Psoas muscle (tissue), 8 donors: ENCODE data around the gene ZNF444. TPM values are rescaled to one million over a fixed set of nuclear protein-coding genes. Genes with fewer than 3 reads are reported as not detected.
"Not testable (repeated sequence)": the region's sequence is repeated elsewhere in the genome, so short reads cannot be mapped to it uniquely, and the experiment has no call there.

ENCODE experiments used
- ATAC-seq, 4 donors: fragments of 200-7000 bp; cut with Tn5 transposase; one replicate each; pipeline ENCODE4 v1.9.1; 2020; ENCODE audit warnings: moderate library complexity in 3 of 4, mild to moderate bottlenecking in 2 of 4
- DNase-seq, 2 donors: peaks; one replicate each; pipeline ENCODE4 v3.0.0-alpha.2; 2020
- H3K27ac ChIP-seq: fragments of 200-600 bp; one replicate; pipeline ENCODE4 v1.8.0; 2022
- H3K27me3 ChIP-seq, 3 donors: fragments of 200-600 bp in 1 of 3; one replicate each; pipeline versions ENCODE4 v1.6.1 to v1.8.0; 2013 to 2022; ENCODE audit warnings: low read length in 2 of 3, mild to moderate bottlenecking in 2 of 3, moderate library complexity in 1 of 3; ENCODE audit not compliant: insufficient read depth in 3 of 3
- H3K36me3 ChIP-seq, 2 donors: fragments of 200-600 bp in 1 of 2; one replicate each; pipeline versions ENCODE4 v1.6.1 to v1.8.0; 2013 to 2022; ENCODE audit warnings: low read depth in 1 of 2, mild to moderate bottlenecking in 1 of 2, moderate library complexity in 1 of 2; ENCODE audit not compliant: insufficient read depth in 1 of 2
- H3K4me1 ChIP-seq: fragments of 200-600 bp; one replicate; pipeline ENCODE4 v1.8.0; 2022
- H3K4me3 ChIP-seq: fragments of 200-600 bp; one replicate; pipeline ENCODE4 v1.8.0; 2022; ENCODE audit warnings: mild to moderate bottlenecking
- H3K9me3 ChIP-seq: fragments of 200-600 bp; one replicate; pipeline ENCODE4 v1.8.0; 2022
- CTCF ChIP-seq: fragments of 200-600 bp; IDR thresholded peaks from one replicate; pipeline ENCODE4 v1.8.0; 2022; ENCODE audit warnings: antibody characterized with exemption
- WGBS, 3 donors: extraction: QIAGEN DNeasy Blood & Tissue Kit; methylation state at CpG; one replicate each; pipeline versions ENCODE4 v1.1.6 to v1.1.7; 2013; 5-methylcytosine and 5-hydroxymethylcytosine counted together
- intact Hi-C, 2 donors: fragments of 100-400 bp; cut with DNase I; formaldehyde crosslinking; loops; one replicate each; pipeline versions ENCODE4 v1.11.0 to v1.14.2; 2022
- polyA plus RNA-seq, 3 donors: library from polyadenylated mRNA; stranded (reverse); fragments of 200-250 nt; gene quantifications; one replicate each; pipeline ENCODE4 v1.2.3, GENCODE V29; 2013
- total RNA-seq, 4 donors: library from RNA; stranded (reverse); fragmentation: NEBNext Ultra II Directional in 2 of 4; extraction: Animal tissue kit (Norgen Biotek cat#: 25700) in 2 of 4; gene quantifications; one replicate each; pipeline versions ENCODE4 v1.2.1 to v1.2.4, GENCODE V29; 2021 to 2023
- donor health status: healthy with polysubstance abuse.
- donor health status: DM: no; HTN: no; CAD: no; lungs with moderate emphysema.
- donor health status: Bipolar disorder and iron deficiency.
- donor health status: healthy.
- donor health status: DM: yes; HTN: yes; CAD: no.
- donor health status: DM: no; HTN: no; CAD: no.
- donor health status: DM: no; HTN: no; CAD: no.
- donor health status: DM: yes; HTN: yes; CAD: no.

ZNF444 gene
- total and polyA plus RNA-seq, 7 donors: 12.0 to 22.4 (median 16.4) TPM

- intact Hi-C loops: no loop called here
- DNase-seq: no peak
- TF ChIP-seq CTCF: no peak
- no peak for ATAC-seq
- H3K4me3 ChIP-seq: no peak overlapping the region
- no peaks in the 10 kb centered on the region for H3K4me1 ChIP-seq
- H3K27ac ChIP-seq: no peak overlapping the region
- H3K9me3 ChIP-seq: no peaks in the 10 kb centered on the region
- no peaks in the 10 kb centered on the region for H3K27me3 ChIP-seq
- 76 to 82% (median 81%) methylated on average over 13 of the region's 13 CpGs for WGBS, 3 donors
- H3K36me3 ChIP-seq: peaks cover 0 to 13% of the 10 kb centered on the region in 2 donors
These were observed 44.4 kb upstream of the ZNF444 start for GRCh38 chr19:56096665-56097064.

DNA sequence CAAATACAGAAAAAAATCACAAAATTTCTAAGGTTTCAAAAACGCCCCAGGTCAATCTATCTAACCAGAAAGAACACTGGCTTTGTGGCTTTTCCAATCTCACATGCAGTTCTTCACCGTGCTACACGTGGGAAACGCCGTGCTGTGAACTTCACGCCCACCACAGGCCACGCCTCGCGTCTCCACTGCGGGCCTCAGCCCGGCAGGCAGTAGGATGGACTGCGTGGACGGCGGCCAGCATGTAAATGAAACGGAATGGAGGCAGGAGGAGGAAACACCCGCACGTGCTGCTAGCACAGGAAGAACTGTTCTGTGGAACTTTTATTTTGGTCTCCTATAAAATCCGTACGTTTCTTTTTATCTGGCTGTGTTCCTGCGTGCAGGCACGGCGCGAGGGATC lies 43.8 kb upstream of the ZNF444 start:
- ATAC-seq: no peak

DNA sequence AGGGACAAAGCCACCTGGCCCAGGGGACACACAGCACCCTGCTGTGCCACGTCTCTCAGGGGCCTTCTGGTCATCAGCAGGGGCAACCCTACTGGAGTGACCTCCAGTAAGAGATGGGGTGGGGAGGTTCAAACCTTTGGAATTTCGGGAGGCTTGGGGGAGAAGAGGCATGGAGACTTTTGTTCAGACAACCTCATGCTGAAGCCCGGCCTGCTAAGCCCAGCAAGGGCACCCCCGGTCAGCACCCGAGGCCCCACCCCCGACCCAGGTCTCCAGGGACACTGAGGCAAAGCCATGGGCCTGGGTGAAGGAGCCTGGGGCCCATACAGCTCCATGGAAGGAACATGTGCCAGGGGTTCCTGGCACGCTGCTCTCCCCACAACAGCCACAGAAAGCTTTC lies 43.3 kb upstream of the ZNF444 start:
- Histone ChIP-seq H3K4me3 (no peak overlapping the region), H3K36me3 (peaks cover 0 to 24% of the 10 kb centered on the region in 2 donors), H3K4me1 (no peaks in the 10 kb centered on the region), H3K27me3 (no peaks in the 10 kb centered on the region), H3K27ac (no peak overlapping the region), H3K9me3 (no peaks in the 10 kb centered on the region)
- intact Hi-C loops: no loop called here
- TF ChIP-seq CTCF: no peak
- 82 to 91% (median 87%) methylated on average over 7 of the region's 7 CpGs for WGBS, 3 donors
- DNase-seq (no peak), ATAC-seq (no peak)

More for the DNA sequence above, 43.8 kb upstream of the ZNF444 start:
- no peaks in the 10 kb centered on the region for H3K27me3 ChIP-seq
- H3K9me3 ChIP-seq: no peaks in the 10 kb centered on the region
- H3K4me1 ChIP-seq: no peaks in the 10 kb centered on the region
- H3K36me3 ChIP-seq: peaks cover 0 to 20% of the 10 kb centered on the region in 2 donors
- 65 to 81% (median 77%) methylated on average over 23 of the region's 23 CpGs for WGBS, 3 donors
- DNase-seq: no peak
- no peak overlapping the region for H3K4me3 ChIP-seq
- intact Hi-C loops: no loop called here
- no peak for TF ChIP-seq CTCF
- no peak overlapping the region for H3K27ac ChIP-seq

DNA sequence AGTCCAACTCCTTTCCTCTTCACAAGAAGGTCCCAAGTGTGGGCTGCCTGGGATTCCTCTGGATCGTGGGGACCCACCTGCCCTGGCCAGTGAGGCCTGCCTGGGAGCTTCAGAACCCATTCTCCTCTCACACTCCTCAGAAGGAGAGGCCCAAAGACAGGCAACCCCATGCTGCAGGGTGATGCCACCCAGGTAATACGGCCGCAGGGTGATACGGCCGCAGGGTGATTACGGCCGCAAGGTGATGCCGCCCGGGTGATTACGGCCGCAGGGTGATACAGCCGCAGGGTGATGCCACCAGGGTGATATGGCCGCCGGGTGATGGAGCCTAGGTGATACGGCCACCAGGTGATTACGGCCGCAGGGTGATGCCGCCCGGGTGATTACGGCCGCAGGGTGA lies 42.9 kb upstream of the ZNF444 start:
- intact Hi-C loops, H3K27me3 ChIP-seq, H3K4me3 ChIP-seq, H3K9me3 ChIP-seq, ATAC-seq, H3K27ac ChIP-seq, H3K4me1 ChIP-seq, DNase-seq: not testable (repeated sequence)
- H3K36me3 ChIP-seq: peaks cover 0 to 25% of the 10 kb centered on the region in 2 donors
- 94 to 97% (median 96%) methylated on average over 13 to 21 of the region's 21 CpGs for WGBS, 3 donors

DNA sequence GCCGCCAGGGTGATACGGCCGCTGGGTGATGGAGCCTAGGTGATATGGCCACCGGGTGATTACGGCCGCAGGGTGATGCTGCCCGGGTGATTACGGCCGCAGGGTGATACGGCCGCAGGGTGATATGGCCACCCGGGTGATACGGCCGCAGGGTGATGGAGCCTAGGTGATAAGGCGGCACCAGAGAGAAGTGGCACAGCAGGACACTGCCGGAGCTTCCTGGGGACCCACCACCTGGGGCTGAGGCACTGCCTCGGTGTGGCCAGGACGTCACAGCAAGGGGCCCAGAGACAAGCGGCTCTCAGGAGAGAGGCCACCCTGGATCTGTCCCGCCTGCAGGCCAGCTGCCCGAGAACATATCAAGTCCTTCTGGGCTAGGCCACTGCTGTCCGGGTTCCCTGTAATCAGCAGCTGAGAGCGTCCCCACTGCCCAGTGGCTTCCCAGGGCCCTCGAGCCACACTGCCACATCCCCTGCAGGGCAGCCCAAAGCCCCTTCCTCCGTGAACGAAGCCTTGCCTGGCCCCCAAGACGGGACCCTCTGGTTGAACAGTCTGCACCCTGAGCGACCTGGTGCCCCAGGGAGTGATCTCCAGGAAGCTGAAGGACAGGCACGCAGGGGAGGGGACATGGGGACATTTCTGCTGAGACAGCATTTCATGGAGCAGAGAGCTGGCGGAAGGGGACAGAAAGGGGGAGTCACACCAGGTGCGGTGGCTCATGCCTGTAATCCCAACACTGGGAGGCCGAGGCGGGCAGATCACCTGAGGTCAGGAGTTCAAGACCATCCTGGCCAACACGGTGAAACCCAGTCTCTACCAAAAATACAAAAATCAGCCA lies 42.1 kb upstream of the ZNF444 start:
- no peak overlapping the region for H3K4me3 ChIP-seq
- no peak overlapping the region for H3K27ac ChIP-seq
- no peaks in the 10 kb centered on the region for H3K4me1 ChIP-seq
- 91 to 99% (median 94%) methylated on average over 28 to 34 of the region's 34 CpGs for WGBS, 3 donors
- no peaks in the 10 kb centered on the region for H3K9me3 ChIP-seq
- ATAC-seq (no peak), DNase-seq (no peak)
- H3K36me3 ChIP-seq: peaks cover 0 to 25% of the 10 kb centered on the region in 2 donors
- TF ChIP-seq CTCF: no peak
- no peaks in the 10 kb centered on the region for H3K27me3 ChIP-seq
- intact Hi-C loops: no loop called here
